ENCODE measurements around the gene DDR2.

DNA sequence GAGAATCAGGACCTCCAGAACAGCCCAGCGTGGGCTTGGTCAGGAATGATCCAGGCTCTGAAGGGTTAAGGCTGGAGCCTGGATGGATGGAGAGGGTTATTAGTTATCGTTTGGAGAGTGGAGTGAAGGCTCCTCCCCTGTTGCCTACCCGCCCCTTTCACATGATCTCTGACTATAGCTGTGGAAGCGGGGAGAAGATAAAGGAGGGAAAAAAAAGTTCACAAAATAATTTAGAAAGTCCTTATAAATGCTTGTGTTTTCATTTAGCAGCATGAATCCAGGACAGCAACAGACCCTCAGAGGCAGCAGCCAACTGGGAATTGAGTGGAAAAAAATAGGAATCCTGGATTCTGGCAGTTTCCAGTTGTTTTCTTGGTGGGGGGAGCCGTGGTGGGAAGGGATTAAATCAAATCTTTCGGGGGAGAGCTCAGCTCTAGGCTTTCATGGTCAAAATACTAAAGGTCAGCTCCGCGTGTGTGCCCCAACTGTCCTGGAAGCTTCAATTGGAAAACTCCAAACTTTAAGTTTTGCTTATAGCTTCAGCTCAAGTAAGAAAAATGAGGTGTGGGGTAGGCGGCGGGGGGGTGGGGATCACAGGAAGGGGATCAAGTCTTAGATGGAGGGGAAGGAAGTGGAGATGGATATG lies 595 bp upstream of the DDR2 start:
- TF ChIP-seq POLR2A (IDR thresholded peaks at IDR 0.05; ENCODE audit: low read depth, low read length) (no peak), POLR2AphosphoS5 (IDR thresholded peaks at IDR 0.05; ENCODE audit: low read depth, low read length) (no peak), POU2F2 (IDR thresholded peaks at IDR 0.05; ENCODE audit: low read depth, low read length) (no peak)

Measured in GM12891 (cell line).